Tibial nerve (tissue), 4 donors: Measurements from ENCODE around the gene VPS37D. TPM values are rescaled to one million over a fixed set of nuclear protein-coding genes. Genes with fewer than 3 reads are reported as not detected.

Experiments
- DNase-seq, 2 donors: peaks; one replicate each; pipeline ENCODE4 v3.0.0-alpha.2; 2019; ENCODE audit warnings: low spot score in 2 of 2
- H3K27ac ChIP-seq, 4 donors: fragments of 200-600 bp; sonication (generic) in 3 of 4; one replicate each; pipeline ENCODE4 v1.5.1; 2017 to 2019; ENCODE audit warnings: mild to moderate bottlenecking in 1 of 4
- H3K27me3 ChIP-seq, 2 donors: fragments of 200-600 bp; sonication (generic) in 1 of 2; one replicate each; pipeline versions ENCODE4 v1.5.1 to v1.6.0; 2017 to 2019
- H3K36me3 ChIP-seq, 3 donors: fragments of 200-600 bp; sonication (generic); one replicate each; pipeline ENCODE4 v1.5.1; 2018 to 2019
- H3K4me1 ChIP-seq, 4 donors: fragments of 200-600 bp; sonication (generic) in 3 of 4; one replicate each; pipeline ENCODE4 v1.5.1; 2017 to 2019
- H3K4me3 ChIP-seq, 4 donors: fragments of 200-600 bp; sonication (generic) in 3 of 4; one replicate each; pipeline ENCODE4 v1.5.1; 2017 to 2019; ENCODE audit warnings: mild to moderate bottlenecking in 1 of 4, moderate library complexity in 1 of 4
- H3K9me3 ChIP-seq, 4 donors: fragments of 200-600 bp; sonication (generic) in 3 of 4; one replicate each; pipeline ENCODE4 v1.5.1; 2017 to 2019
- EP300 ChIP-seq, 2 donors: sonication (generic); formaldehyde crosslinking; IDR thresholded peaks; one replicate each; pipeline ENCODE4 v1.6.1; 2017; ENCODE audit warnings: antibody characterized with exemption in 2 of 2, mild to moderate bottlenecking in 1 of 2
- POLR2A ChIP-seq, 2 donors: fragments of 450-650 bp; IDR thresholded peaks; one replicate each; pipeline ENCODE4 v1.6.1; 2017; ENCODE audit warnings: antibody characterized with exemption in 2 of 2, mild to moderate bottlenecking in 2 of 2, moderate library complexity in 2 of 2
- WGBS, 2 donors: methylation state at CpG; one replicate each; pipeline ENCODE4 v1.1.5; 2018; 5-methylcytosine and 5-hydroxymethylcytosine counted together
- total RNA-seq, 4 donors: library from RNA; depleted of rRNA; stranded (reverse); fragments of >200 nt; gene quantifications; one replicate each; pipeline ENCODE4 v1.1.0, GENCODE V29; 2016
- TF ChIP-seq, protein P1 (sequence below), 5 experiments: fragments of 200-600 bp in 3 of 5; fragments of 450-650 bp in 2 of 5; sonication (generic) in 3 of 5; IDR thresholded peaks; one replicate each; pipeline ENCODE4 v1.5.1; 2016 to 2019; ENCODE audit warnings: antibody characterized with exemption in 5 of 5, mild to moderate bottlenecking in 3 of 5, moderate library complexity in 2 of 5

The VPS37D gene
- total RNA-seq, 4 donors from 2014 or later = 1.1 to 4.2 (median 3.4) TPM

DNA sequence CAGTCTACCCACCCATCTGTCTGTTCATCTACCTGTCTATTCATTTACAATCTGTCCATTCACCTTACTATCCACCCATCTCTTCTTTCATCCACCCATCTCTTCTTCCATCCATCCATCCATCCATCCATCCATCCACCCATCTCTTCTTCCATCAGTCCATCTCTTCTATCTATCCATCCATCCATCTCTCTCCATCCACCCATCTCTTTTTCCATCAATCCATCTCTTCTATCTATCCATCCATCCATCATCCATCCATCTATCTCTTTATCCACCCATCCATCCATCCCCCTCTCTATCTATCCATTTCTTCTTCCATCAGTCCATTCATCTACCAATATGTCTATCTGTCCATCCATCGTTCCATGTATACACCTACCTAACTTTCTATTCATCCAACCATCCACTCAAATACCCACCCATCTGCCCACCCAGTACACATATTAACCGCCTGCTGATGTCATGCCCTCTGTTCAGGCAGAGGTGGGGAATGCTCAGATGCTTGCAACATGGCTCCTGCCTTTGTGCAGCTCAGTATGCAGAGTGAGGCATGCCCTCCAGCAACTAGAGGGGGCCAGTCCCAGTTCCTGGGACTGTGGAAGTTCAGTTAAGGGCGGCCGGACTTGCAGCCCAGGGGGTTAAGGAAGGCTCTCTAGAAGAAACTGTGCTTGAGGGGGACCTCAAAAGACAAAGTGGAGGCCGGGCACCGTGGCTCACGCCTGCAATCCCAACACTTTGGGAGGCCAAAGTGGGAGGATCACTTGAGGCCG lies 32.0 kb upstream of the VPS37D start:
- Histone ChIP-seq H3K4me3 (no peak overlapping the region), H3K27me3 (peaks cover 0 to 40% of the 10 kb centered on the region in 2 donors), H3K9me3 (peaks cover 0 to under 1% (median 0%) of the 10 kb centered on the region in 4 donors), H3K36me3 (no peaks in the 10 kb centered on the region), H3K27ac (no peak overlapping the region), H3K4me1 (no peaks in the 10 kb centered on the region)
- 86 to 93% methylated on average over 8 of the region's 8 CpGs for WGBS, 2 donors
- no peak for TF ChIP-seq POLR2A (IDR thresholded peaks at IDR 0.05)
- no peak for TF ChIP-seq EP300 (IDR thresholded peaks at IDR 0.05)
- TF ChIP-seq, protein P1, sequence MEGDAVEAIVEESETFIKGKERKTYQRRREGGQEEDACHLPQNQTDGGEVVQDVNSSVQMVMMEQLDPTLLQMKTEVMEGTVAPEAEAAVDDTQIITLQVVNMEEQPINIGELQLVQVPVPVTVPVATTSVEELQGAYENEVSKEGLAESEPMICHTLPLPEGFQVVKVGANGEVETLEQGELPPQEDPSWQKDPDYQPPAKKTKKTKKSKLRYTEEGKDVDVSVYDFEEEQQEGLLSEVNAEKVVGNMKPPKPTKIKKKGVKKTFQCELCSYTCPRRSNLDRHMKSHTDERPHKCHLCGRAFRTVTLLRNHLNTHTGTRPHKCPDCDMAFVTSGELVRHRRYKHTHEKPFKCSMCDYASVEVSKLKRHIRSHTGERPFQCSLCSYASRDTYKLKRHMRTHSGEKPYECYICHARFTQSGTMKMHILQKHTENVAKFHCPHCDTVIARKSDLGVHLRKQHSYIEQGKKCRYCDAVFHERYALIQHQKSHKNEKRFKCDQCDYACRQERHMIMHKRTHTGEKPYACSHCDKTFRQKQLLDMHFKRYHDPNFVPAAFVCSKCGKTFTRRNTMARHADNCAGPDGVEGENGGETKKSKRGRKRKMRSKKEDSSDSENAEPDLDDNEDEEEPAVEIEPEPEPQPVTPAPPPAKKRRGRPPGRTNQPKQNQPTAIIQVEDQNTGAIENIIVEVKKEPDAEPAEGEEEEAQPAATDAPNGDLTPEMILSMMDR (IDR thresholded peaks at IDR 0.05) = no peak
- DNase-seq = no peak

DNA sequence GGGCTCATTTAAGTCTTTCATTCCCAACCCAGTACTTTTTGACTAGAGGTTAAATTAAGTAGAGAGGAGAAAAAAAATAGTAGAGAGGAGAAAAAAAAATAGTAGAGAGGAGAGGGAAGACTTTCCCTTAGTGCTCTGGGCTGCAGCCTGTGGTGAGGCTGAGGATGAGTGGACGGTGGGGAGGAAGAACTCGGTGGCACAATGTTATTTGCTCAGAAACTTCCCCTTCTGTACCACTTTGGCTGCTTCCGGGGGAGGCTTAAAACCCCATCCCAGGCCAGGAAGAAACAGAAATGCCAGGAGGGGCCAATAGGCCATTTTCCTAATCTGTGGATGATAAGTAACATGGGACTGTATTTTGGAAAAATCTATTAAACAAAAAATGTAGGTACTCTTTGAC lies 28.7 kb upstream of the VPS37D start:
- TF ChIP-seq, protein P1 (IDR thresholded peaks at IDR 0.05) = no peak
- TF ChIP-seq EP300 (IDR thresholded peaks at IDR 0.05) (no peak), POLR2A (IDR thresholded peaks at IDR 0.05) (no peak)
- Histone ChIP-seq H3K9me3 (peaks cover 0 to 18% (median 0%) of the 10 kb centered on the region in 4 donors), H3K27me3 (peaks cover 0 to 26% of the 10 kb centered on the region in 2 donors), H3K4me3 (no peak overlapping the region), H3K36me3 (no peaks in the 10 kb centered on the region), H3K27ac (no peak overlapping the region), H3K4me1 (no peaks in the 10 kb centered on the region)
- DNase-seq = no peak
- WGBS, 2 donors = 50 to 62% methylated on average over 3 of the region's 3 CpGs

DNA sequence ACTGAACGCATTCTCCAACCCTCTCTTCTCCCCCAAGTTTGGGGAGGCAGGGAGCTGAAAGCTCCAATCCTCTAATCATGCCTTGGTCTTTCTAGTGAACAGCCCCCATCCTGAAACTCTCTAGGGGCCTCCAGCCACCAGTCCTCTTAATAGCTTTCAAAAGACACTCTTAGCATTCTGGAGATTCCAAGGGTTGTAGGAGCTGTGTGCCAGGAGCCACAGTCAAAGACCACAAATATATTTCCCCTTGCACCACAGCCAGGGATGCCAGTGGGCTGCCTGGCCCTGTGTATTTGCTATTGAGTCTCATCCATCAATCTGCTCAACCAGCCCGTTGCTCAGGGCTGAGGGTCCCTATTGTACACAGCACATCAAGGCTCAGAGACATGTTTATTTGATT lies 24.8 kb upstream of the VPS37D start:
- no peak overlapping the region for H3K27ac ChIP-seq
- no peak overlapping the region for H3K4me3 ChIP-seq
- H3K9me3 ChIP-seq = peaks cover 0 to 18% (median 0%) of the 10 kb centered on the region in 4 donors
- H3K4me1 ChIP-seq = peaks cover 0 to 6% (median under 1%) of the 10 kb centered on the region in 4 donors
- TF ChIP-seq, protein P1 (IDR thresholded peaks at IDR 0.05) = no peak
- no peak for TF ChIP-seq POLR2A (IDR thresholded peaks at IDR 0.05)
- TF ChIP-seq EP300 (IDR thresholded peaks at IDR 0.05) = no peak
- no peak for DNase-seq
- peaks cover 0 to 50% of the 10 kb centered on the region in 2 donors for H3K27me3 ChIP-seq
- no peaks in the 10 kb centered on the region for H3K36me3 ChIP-seq
- WGBS, 2 donors = 60 to 77% methylated on average over 2 of the region's 2 CpGs

DNA sequence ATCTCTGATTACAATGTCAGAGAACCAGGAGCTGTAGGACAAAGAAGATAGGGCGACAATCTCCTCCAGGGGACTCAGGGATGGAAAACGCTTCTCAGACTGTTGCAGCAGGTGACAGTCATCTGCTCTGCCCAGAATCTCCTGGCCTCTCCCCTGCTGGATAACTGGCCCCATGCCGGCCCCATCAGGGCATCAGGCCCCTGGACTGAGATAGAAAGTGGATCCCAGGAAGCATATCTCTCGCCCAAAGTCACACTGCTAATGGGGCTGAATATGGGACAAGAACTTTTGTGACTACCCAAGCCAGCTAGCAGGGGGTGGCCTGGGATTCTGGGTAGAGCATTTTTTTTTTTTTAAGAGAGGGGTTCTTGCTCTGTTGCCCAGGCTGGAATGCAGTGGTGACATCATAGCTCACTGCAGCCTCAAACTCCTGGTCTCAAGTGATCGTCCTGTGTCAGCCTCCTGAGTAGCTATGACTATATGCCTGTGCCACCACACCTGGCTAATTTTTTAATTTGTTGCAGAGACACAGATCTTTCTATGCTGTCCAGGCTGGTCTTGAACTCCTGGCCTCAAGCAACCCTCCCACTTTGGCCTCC lies 22.8 kb upstream of the VPS37D start:
- no peak for DNase-seq
- 58 to 64% methylated on average over 5 of the region's 5 CpGs for WGBS, 2 donors
- no peak overlapping the region for H3K4me3 ChIP-seq
- no peak for TF ChIP-seq POLR2A (IDR thresholded peaks at IDR 0.05)
- TF ChIP-seq, protein P1 (IDR thresholded peaks at IDR 0.05) = no peak
- TF ChIP-seq EP300 (IDR thresholded peaks at IDR 0.05) = no peak
- H3K9me3 ChIP-seq = peaks cover 0 to 18% (median 0%) of the 10 kb centered on the region in 4 donors
- H3K36me3 ChIP-seq = no peaks in the 10 kb centered on the region
- H3K27ac ChIP-seq = no peak overlapping the region
- H3K4me1 ChIP-seq = peaks cover 0 to 12% (median 3%) of the 10 kb centered on the region in 4 donors
- peaks cover 0 to 70% of the 10 kb centered on the region in 2 donors for H3K27me3 ChIP-seq

DNA sequence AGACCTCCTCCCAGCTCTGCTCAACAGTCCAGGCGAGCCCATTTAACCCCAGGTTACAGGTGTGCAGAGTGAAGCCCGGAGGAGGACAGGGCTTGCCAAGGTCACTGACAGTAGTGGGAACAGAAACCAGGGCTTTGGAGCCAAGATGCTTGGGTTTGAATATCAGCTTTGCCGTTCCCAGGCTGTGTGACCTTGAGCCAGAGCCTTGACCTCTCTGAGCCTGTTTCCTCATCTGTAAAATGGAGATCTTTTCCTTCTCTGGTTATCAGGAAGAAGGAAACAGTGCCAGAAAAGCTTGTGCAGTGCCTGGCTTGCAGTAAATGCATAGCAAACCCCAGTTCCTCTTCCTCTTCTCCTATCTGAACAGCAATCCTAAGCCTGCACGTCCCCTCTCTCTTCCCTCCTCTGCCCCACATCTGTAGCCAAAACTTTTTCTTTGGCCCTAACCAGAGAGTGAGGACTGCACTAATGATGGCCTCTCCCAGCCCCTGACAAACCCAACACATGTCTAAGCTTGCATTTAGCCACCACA lies 21.9 kb upstream of the VPS37D start:
- WGBS, 2 donors = 34 to 59% methylated on average over 4 of the region's 4 CpGs
- TF ChIP-seq POLR2A (IDR thresholded peaks at IDR 0.05) (no peak), EP300 (IDR thresholded peaks at IDR 0.05) (no peak)
- TF ChIP-seq, protein P1 (IDR thresholded peaks at IDR 0.05) = no peak
- Histone ChIP-seq H3K9me3 (peaks cover 0 to 16% (median 0%) of the 10 kb centered on the region in 4 donors), H3K27me3 (peaks cover 0 to 78% of the 10 kb centered on the region in 2 donors), H3K27ac (no peak overlapping the region), H3K4me1 (peaks cover 0 to 12% (median 3%) of the 10 kb centered on the region in 4 donors), H3K36me3 (no peaks in the 10 kb centered on the region), H3K4me3 (no peak overlapping the region)
- DNase-seq = no peak
